ENCODE results near the gene MVK.

MVK gene

GRCh38 chr12:109560867-109561710 is 12.5 kb upstream of the MVK start:
- POLR2A ChIA-PET = no interaction called here
- no peak for TF ChIP-seq CTCF (IDR thresholded peaks at IDR 0.05; ENCODE audit: control extremely low read depth, extremely low read depth, low read depth, missing control alignments)
- CTCF ChIA-PET = interaction anchor here (1.2 kb wide), 1 partner anchor 7 kb away, joined by 3 read pairs; no protein-coding TSS in a partner anchor
- DNase-seq (ENCODE audit: extremely low spot score) = no peak

- CTCF ChIA-PET = interaction anchor here (1.1 kb wide), 1 partner anchor 10 kb away, joined by 3 read pairs; no protein-coding TSS in a partner anchor
- POLR2A ChIA-PET = no interaction called here
- TF ChIP-seq CTCF (IDR thresholded peaks at IDR 0.05; ENCODE audit: control extremely low read depth, extremely low read depth, low read depth, missing control alignments) = no peak
- no peak for DNase-seq (ENCODE audit: extremely low spot score)
Measured at GRCh38 chr12:109561711-109562030, 11.9 kb upstream of the MVK start.

- ChIA-PET POLR2A (no interaction called here), CTCF (interaction anchor here (1.1 kb wide), 1 partner anchor 8 kb away, joined by 3 read pairs; no protein-coding TSS in a partner anchor)
Measured at GRCh38 chr12:109562871-109563270, 10.7 kb upstream of the MVK start.

GRCh38 chr12:109563291-109564284 is 10.0 kb upstream of the MVK start:
- POLR2A ChIA-PET = no interaction called here
- DNase-seq (ENCODE audit: extremely low spot score) = no peak
- TF ChIP-seq CTCF (IDR thresholded peaks at IDR 0.05; ENCODE audit: control extremely low read depth, extremely low read depth, low read depth, missing control alignments) = no peak
- CTCF ChIA-PET = no interaction called here

More at GRCh38 chr12:109562871-109563270, 10.7 kb upstream of the MVK start:
- no peak for DNase-seq (ENCODE audit: extremely low spot score)
- no peak for TF ChIP-seq CTCF (IDR thresholded peaks at IDR 0.05; ENCODE audit: control extremely low read depth, extremely low read depth, low read depth, missing control alignments)

- ChIA-PET POLR2A (interaction anchor here (0.5 kb wide), 1 partner anchor 1820 kb away, joined by 6 read pairs; no protein-coding TSS in a partner anchor), CTCF (no interaction called here)
- DNase-seq (ENCODE audit: extremely low spot score) = no peak
- TF ChIP-seq CTCF (IDR thresholded peaks at IDR 0.05; ENCODE audit: control extremely low read depth, extremely low read depth, low read depth, missing control alignments) = no peak
Measured at GRCh38 chr12:109566424-109566823, 7.2 kb upstream of the MVK start.

- DNase-seq (ENCODE audit: extremely low spot score) = no peak
- ChIA-PET CTCF (no interaction called here), POLR2A (no interaction called here)
- TF ChIP-seq CTCF (IDR thresholded peaks at IDR 0.05; ENCODE audit: control extremely low read depth, extremely low read depth, low read depth, missing control alignments) = no peak
Measured at GRCh38 chr12:109567296-109567695, 6.3 kb upstream of the MVK start.

Data from GM10248 (cell line).